HEK293T (cell line): ENCODE results near the gene PTBP1.
"Not testable (repeated sequence)": the region's sequence is repeated elsewhere in the genome, so short reads cannot be mapped to it uniquely, and the experiment has no call there.

Experiments
- CTCF ChIA-PET: fragments of 350-600 bp; formaldehyde crosslinking; extraction: SDS; loops from one replicate; lab custom pipeline; 2021; ENCODE audit warnings: antibody characterized with exemption, inconsistent platforms; lab: Yijun Ruan, JAX
- POLR2A ChIA-PET: fragments of 350-600 bp; formaldehyde crosslinking; extraction: SDS; loops from one replicate; lab custom pipeline; 2020; ENCODE audit warnings: antibody characterized with exemption, inconsistent platforms; lab: Yijun Ruan, JAX
- DNase-seq: peaks from one replicate; pipeline ENCODE4 v3.0.0; 2012; ENCODE audit warnings: mixed read lengths; ENCODE audit errors: extremely low spot score
- ARNT ChIP-seq: fragments of 450-650 bp; IDR thresholded peaks from 2 replicates; pipeline ENCODE4 v1.6.1; 2017; ENCODE audit warnings: mild to moderate bottlenecking
- BHLHE40 ChIP-seq: fragments of 450-650 bp; IDR thresholded peaks from 2 replicates; pipeline ENCODE4 v1.6.1; 2016; ENCODE audit warnings: mild to moderate bottlenecking, moderate library complexity, borderline replicate concordance
- CTBP1 ChIP-seq: fragments of 450-650 bp; IDR thresholded peaks from 2 replicates; pipeline ENCODE4 v1.6.1; 2016; ENCODE audit warnings: borderline replicate concordance
- ELF4 ChIP-seq: fragments of 450-650 bp; IDR thresholded peaks from 2 replicates; pipeline ENCODE4 v1.6.1; 2017; ENCODE audit warnings: antibody characterized with exemption
- FOXA1 ChIP-seq: fragments of 450-650 bp; IDR thresholded peaks from 2 replicates; pipeline ENCODE4 v1.6.1; 2016; ENCODE audit warnings: mild to moderate bottlenecking
- FOXK2 ChIP-seq: fragments of 450-650 bp; IDR thresholded peaks from 2 replicates; pipeline ENCODE4 v1.6.1; 2016; ENCODE audit warnings: mild to moderate bottlenecking
- FOXM1 ChIP-seq: fragments of 450-650 bp; IDR thresholded peaks from 2 replicates; pipeline ENCODE4 v1.6.1; 2017; ENCODE audit warnings: mild to moderate bottlenecking, borderline replicate concordance
- HDGF ChIP-seq: fragments of 450-650 bp; IDR thresholded peaks from 2 replicates; pipeline ENCODE4 v1.6.1; 2017; ENCODE audit warnings: antibody characterized with exemption, borderline replicate concordance
- L3MBTL2 ChIP-seq: fragments of 450-650 bp; conservative IDR thresholded peaks from 2 replicates; pipeline ENCODE4 v1.6.1; 2016; ENCODE audit warnings: mild to moderate bottlenecking
- LEF1 ChIP-seq: fragments of 450-650 bp; IDR thresholded peaks from 2 replicates; pipeline ENCODE4 v1.6.1; 2017; ENCODE audit warnings: mild to moderate bottlenecking, borderline replicate concordance
- NFRKB ChIP-seq: fragments of 450-650 bp; IDR thresholded peaks from 2 replicates; pipeline ENCODE4 v1.6.1; 2016; ENCODE audit warnings: mild to moderate bottlenecking, moderate library complexity
- SP1 ChIP-seq: fragments of 450-650 bp; IDR thresholded peaks from 2 replicates; pipeline ENCODE4 v1.6.1; 2017
- SUZ12 ChIP-seq: fragments of 450-650 bp; IDR thresholded peaks from 2 replicates; pipeline ENCODE4 v1.6.1; 2016; ENCODE audit warnings: mild to moderate bottlenecking
- TARDBP ChIP-seq: fragments of 450-650 bp; IDR thresholded peaks from 2 replicates; pipeline ENCODE4 v1.6.1; 2016
- ZNF384 ChIP-seq: fragments of 450-650 bp; IDR thresholded peaks from 2 replicates; pipeline ENCODE4 v1.6.1; 2016
- TF ChIP-seq, protein P1 (sequence below): fragments of 450-650 bp; IDR thresholded peaks from 2 replicates; pipeline ENCODE4 v1.6.1; 2016

The PTBP1 gene

GRCh38 chr19:814152-815078 is 17.2 kb downstream of the PTBP1 start:
- TF ChIP-seq FOXK2 (no peak), CTBP1 (no peak), ELF4 (no peak), LEF1 (no peak), ZNF384 (no peak)
- TF ChIP-seq, protein P1, sequence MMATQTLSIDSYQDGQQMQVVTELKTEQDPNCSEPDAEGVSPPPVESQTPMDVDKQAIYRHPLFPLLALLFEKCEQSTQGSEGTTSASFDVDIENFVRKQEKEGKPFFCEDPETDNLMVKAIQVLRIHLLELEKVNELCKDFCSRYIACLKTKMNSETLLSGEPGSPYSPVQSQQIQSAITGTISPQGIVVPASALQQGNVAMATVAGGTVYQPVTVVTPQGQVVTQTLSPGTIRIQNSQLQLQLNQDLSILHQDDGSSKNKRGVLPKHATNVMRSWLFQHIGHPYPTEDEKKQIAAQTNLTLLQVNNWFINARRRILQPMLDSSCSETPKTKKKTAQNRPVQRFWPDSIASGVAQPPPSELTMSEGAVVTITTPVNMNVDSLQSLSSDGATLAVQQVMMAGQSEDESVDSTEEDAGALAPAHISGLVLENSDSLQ, result no peak
- no peak for DNase-seq
- CTCF ChIA-PET, result no interaction called here
- POLR2A ChIA-PET, result no interaction called here

- TF ChIP-seq LEF1 (no peak), TARDBP (no peak), FOXK2 (no peak)
- ChIA-PET POLR2A (no interaction called here), CTCF (no interaction called here)
- DNase-seq, result no peak
Measured at GRCh38 chr19:815079-815774, 18.0 kb downstream of the PTBP1 start.

DNA sequence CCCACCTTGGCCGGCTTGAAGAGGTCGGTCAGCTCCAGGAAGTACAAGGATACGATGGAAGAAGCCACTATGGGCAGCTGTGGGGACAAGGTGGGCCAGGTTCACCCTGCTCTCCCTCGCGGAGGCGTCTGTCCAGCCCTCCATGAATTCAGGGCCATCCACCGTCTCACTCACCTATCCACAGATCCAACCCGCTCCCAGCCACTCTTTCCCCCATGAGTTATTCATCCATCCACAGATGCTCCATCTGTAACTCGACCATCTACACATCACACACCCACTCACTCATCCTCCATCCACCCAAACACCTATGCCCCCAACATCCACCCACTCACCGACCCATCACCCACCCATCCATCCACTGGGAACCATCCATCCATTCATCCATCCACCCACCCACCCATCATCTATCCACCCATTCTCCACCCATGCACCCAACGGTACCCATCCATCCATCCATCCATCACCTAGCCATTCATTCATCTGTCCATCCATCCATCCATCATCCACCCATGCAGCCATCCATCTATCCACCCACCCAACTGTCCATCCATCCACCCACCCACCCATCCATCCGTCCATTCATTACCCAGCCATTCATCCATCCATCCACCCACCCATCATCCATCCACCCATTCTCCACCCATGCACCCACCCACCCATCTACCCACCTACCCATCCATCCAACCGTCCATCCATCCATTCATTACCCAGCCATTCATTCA is 18.7 kb downstream of the PTBP1 start:
- ChIA-PET POLR2A (no interaction called here), CTCF (no interaction called here)
- TF ChIP-seq ELF4 (no peak), ARNT (no peak), NFRKB (no peak)
- no peak for DNase-seq

GRCh38 chr19:816500-816857 is 19.2 kb downstream of the PTBP1 start:
- ChIA-PET POLR2A (no interaction called here), CTCF (no interaction called here)
- DNase-seq, result no peak
- TF ChIP-seq FOXA1 (no peak), LEF1 (no peak), L3MBTL2 (no peak), SP1 (no peak), FOXK2 (no peak), FOXM1 (no peak), ARNT (no peak), SUZ12 (no peak), TARDBP (no peak), CTBP1 (no peak), ZNF384 (no peak), ELF4 (no peak), NFRKB (no peak), BHLHE40 (no peak), HDGF (no peak)
- TF ChIP-seq, protein P1, result no peak

GRCh38 chr19:820212-820611 is 23.0 kb downstream of the PTBP1 start:
- CTCF ChIA-PET, DNase-seq: not testable (repeated sequence)

DNA sequence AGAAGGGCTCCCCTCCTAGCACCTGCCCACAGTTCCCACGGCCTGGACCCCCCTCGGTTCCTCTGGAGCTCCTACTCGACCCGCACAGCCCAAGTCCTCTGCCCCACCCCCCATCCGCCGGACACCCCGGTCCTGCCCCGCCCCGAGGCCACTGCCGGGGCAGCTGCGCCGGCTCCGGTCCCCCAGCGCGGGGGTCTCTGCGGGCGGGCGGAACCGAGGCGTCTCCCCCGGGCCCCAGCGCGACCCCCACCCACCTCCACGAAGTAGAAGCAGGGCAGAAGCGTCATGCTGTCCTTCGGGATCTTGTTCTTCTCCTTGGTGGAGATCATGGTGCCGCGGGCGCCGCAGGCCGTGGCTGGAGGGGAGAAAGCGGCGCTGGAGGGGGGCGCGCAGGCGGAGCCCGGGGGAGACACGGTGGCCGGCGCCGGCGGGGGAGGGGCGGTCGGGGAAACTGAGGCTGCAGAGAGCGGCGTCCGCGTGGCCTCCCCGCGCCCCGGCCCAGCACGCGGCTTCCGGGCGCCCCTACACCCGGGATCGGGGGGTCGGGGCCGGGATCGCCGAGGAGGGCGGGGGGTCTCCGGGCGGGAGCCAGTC is 24.1 kb downstream of the PTBP1 start:
- ChIA-PET POLR2A (interaction anchor here (0.9 kb wide), 1 partner anchor 17 kb away, joined by 3 read pairs; no protein-coding TSS in a partner anchor), CTCF (no interaction called here)
- no peak for DNase-seq
- TF ChIP-seq HDGF, result no peak
- TF ChIP-seq, protein P1, result no peak
- no peak for TF ChIP-seq BHLHE40
- TF ChIP-seq NFRKB, result no peak
- no peak for TF ChIP-seq ARNT
- TF ChIP-seq FOXK2, result no peak
- TF ChIP-seq SUZ12, result no peak
- no peak for TF ChIP-seq ELF4
- TF ChIP-seq LEF1, result no peak
- no peak for TF ChIP-seq FOXA1
- no peak for TF ChIP-seq CTBP1
- TF ChIP-seq TARDBP, result no peak
- no peak for TF ChIP-seq ZNF384
- TF ChIP-seq SP1, result no peak

More at GRCh38 chr19:820212-820611, 23.0 kb downstream of the PTBP1 start:
- POLR2A ChIA-PET, result interaction anchor here (0.9 kb wide), 1 partner anchor 15 kb away, joined by 3 read pairs; no protein-coding TSS in a partner anchor
